NCI-H748 (cell line): ENCODE results near the gene PROB1.

ENCODE experiments used
- DNase-seq: peaks from one replicate; lab custom pipeline; 2025; ENCODE audit not compliant: unreplicated experiment; lab: John Stamatoyannopoulos, UW

Gene PROB1

DNA sequence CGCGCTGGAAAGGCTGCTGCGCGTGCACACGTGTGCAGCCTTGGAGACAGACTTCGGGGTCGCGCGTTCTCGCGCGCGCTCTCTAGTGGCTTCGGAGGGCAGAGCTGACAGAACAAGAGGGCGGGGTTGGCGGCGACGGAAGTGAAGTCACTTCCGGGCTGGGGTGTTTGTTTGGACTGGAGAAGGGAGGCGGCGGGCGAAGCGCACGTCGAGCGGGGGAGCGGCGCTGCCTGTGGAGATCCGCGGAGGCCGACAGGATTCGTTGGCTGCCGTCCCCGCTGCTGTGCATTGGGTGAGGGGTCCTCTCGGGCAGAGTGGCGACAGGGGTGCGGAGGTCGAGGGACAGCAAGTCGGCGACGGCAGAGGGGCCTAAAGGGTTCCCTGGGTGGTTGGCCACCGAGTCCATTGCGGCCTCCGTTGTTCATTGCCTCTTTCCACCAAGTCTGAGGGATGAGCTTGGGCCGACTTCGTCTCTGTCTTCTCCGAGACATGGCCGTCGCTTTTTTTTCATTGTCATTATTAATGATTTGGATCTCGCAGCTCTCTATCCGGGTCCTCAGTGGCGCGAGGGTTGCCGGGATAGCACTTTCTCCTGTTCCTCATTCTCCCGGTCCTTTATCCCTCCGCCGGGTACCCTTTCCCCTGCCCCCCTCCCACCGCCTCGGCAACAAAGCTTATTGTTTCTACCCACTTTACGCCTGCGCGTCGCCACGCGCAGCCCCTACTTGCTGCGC, 53.0 kb downstream of the PROB1 start, which contains the start of gene PAIP2:
TSS of gene PAIP2 (plus strand) at position 166 of the 734 bp plus-strand sequence. CDS start 21,931 bp downstream, outside the sequence.
- DNase-seq = peak; percentile 99

DNA sequence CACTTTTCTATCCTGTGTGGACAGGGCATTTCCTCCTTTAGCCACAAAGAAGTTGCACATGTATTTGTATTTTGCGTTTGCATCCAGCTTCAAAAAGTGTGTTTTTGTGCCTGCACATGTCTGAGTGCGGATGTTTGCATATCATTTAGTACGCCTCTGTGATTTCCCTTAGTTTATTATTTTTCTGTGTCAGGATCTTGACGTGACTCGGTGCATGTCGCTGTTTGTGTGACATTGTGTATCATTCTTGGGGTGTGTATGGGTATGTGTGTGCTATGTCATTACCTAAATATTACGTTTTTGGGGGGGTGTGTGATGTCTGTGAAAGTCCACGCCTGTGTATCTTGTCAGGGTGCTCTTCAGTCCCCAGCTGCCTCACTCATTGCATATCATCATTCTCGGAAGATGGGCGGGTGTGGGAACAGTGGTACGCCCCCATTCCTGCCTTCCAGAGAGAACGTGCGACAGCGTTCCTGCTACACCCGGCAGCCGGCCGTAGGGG, 53.7 kb downstream of the PROB1 start:
- no peak for DNase-seq
